NCI-H2107 treated with DMSO at 0.1 percent for 48 hours (cell line): ENCODE measurements around the gene ATP6V0A4.

Experiments used
- DNase-seq: peaks from one replicate; lab custom pipeline; 2025; ENCODE audit not compliant: unreplicated experiment; lab: John Stamatoyannopoulos, UW

Gene ATP6V0A4

GRCh38 chr7:138663725-138664710, 134.0 kb downstream of the ATP6V0A4 start:
- no peak for DNase-seq

DNA sequence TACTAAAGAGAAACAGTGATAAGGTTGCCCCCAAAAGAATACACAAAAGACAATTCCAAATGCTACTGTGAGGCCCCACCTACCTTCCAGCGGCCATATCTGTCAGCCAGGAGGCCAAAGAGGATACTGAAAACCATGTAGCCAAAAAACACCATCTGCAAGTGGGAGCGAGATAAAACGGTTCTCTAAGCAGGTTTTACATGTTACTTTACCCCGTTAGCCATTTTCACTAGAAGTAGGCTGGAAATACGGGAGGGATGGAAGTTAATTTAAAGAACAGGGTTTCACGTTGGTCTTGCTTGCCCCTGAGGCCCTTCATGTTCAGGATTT, 135.0 kb downstream of the ATP6V0A4 start:
- no peak for DNase-seq

DNA sequence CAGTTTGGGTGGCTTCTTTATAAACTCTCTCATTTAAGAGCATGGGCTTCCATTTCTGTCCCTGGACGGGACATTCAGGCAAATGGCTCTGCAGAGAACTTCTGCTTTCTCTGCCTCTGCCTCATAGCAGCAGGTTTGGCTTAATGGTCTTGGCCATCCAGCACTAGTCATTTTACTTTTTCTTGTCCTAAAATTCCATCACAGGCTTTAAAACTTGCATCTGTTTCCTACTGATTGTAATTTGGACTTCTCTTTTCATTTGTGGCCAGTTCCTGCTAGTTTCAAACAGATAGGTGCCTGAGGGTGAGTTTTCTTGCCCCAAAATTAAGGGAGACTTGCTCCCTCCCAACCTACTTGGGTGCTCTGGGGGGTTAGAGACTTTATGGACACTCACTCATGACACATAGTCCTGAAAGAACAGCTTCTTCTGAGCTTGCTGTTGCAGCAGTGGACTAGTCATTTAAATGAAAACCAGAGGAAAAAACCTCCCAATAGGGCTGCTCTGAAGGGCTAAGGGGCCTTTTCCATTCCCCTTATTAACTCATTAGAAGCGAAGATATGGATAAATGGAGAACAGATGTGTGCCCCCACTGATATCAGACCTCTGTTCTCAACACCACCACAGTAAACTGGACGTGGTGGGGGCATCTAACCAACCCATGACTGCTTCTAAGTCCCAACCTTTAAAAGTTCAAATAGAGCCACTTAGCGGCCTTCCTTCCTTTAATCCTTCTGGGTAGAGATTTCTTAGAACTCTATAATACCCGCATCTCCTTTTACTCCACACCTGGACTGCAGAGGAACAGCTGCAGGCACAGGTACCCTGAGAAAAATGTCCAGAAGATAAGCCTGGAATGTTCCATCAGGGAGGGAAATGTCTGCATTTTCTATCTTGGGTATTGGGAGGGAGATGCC, 135.7 kb downstream of the ATP6V0A4 start:
- no peak for DNase-seq

- no peak for DNase-seq
These were observed 136.8 kb downstream of the ATP6V0A4 start for GRCh38 chr7:138661069-138661635.

DNA sequence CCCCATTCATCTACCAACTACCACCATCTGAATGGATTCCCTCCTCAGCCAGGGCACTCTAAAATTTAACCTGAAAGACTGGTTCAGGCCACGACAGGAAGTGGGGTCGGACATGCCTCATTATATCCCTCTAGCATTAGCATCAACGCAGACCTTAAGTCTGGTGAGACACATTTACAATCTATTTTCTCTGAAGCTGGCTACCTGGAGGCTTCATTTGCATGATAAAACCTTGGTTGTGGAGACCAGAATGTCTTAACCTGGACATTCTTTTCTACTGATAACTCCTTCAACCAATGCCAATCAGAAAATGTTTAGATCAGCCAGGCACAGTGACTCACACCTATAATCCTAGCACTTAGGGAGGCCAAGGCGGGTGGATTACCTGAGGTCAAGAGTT, 139.1 kb downstream of the ATP6V0A4 start:
- no peak for DNase-seq

DNA sequence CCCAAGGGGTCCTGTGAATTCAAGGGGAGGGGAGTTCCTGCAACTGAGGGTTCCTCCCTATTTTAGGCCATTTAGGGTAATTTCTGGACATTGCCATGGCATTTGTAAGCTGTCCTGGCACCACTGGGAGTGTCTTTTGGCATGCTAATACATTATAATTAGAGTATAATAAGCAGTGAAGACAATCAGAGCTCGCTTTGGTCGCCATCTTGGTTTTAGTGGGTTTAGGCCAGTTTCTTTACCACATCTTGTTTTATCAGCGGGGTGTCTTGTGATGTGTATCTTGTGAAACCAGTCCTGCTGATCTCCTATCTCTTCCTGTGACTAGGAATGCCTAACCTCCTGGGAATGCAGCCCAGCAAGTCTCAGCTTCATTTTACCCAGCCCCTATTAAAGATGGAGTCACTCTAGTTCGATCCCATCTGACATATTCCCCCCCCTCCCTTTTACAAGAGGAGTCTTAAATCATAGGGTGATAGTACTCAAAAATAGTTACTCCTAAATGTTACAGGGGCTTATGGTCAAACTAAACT, 140.1 kb downstream of the ATP6V0A4 start:
- no peak for DNase-seq

- DNase-seq, result no peak
These were observed 141.0 kb downstream of the ATP6V0A4 start for GRCh38 chr7:138656952-138657351.
